Inferior parietal cortex (tissue), 1 donor: ENCODE data around the gene TRDMT1.

Source experiments
- DNase-seq: peaks from one replicate; pipeline ENCODE4 v3.0.0-alpha.2; 2016; ENCODE audit errors: extremely low spot score

The TRDMT1 gene

GRCh38 chr10:17200912-17201793, at the start of gene TRDMT1:
Gene TRDMT1, minus strand, starts transcription at chr10:17201672. Its CDS starts 38 bp downstream, at chr10:17201634.
- DNase-seq: peak; percentile 84

- no peak for DNase-seq
Measured at GRCh38 chr10:17250736-17251135, 49.3 kb upstream of the TRDMT1 start.

GRCh38 chr10:17249820-17250219, 48.3 kb upstream of the TRDMT1 start:
- no peak for DNase-seq

GRCh38 chr10:17248964-17249363, 47.5 kb upstream of the TRDMT1 start:
- no peak for DNase-seq

GRCh38 chr10:17247210-17247609, 45.7 kb upstream of the TRDMT1 start:
- no peak for DNase-seq

- DNase-seq: no peak
Measured at GRCh38 chr10:17244700-17245365, 43.4 kb upstream of the TRDMT1 start.

- DNase-seq: no peak
Measured at GRCh38 chr10:17241611-17242333, 40.3 kb upstream of the TRDMT1 start.

GRCh38 chr10:17240616-17241015, 39.1 kb upstream of the TRDMT1 start:
- peak; percentile 46 for DNase-seq

GRCh38 chr10:17240096-17240495, 38.6 kb upstream of the TRDMT1 start:
- DNase-seq: no peak

- DNase-seq: no peak
Measured at GRCh38 chr10:17239345-17240085, 38.0 kb upstream of the TRDMT1 start.

- DNase-seq: no peak
Measured at GRCh38 chr10:17238445-17239291, 37.2 kb upstream of the TRDMT1 start.

- DNase-seq: no peak
Measured at GRCh38 chr10:17237915-17238444, 36.5 kb upstream of the TRDMT1 start.

GRCh38 chr10:17237149-17237527, 35.7 kb upstream of the TRDMT1 start:
- DNase-seq: no peak

- DNase-seq: no peak
Measured at GRCh38 chr10:17236468-17237148, 35.1 kb upstream of the TRDMT1 start.

GRCh38 chr10:17235136-17235535, 33.7 kb upstream of the TRDMT1 start:
- no peak for DNase-seq

GRCh38 chr10:17234431-17234945, 33.0 kb upstream of the TRDMT1 start:
- no peak for DNase-seq

GRCh38 chr10:17233286-17233991, 32.0 kb upstream of the TRDMT1 start:
- no peak for DNase-seq

- no peak for DNase-seq
Measured at GRCh38 chr10:17232276-17232960, 30.9 kb upstream of the TRDMT1 start.
